Activated CD8-positive, alpha-beta memory T cell treated with anti-CD3 and anti-CD28 coated beads for 4 hours (primary cell): Measurements from ENCODE around the gene COPG1.
"Not testable (repeated sequence)": the region's sequence is repeated elsewhere in the genome, so short reads cannot be mapped to it uniquely, and the experiment has no call there.

ENCODE experiments used
- DNase-seq, 2 donors: peaks; one replicate each; pipeline ENCODE4 v3.0.0-alpha.2; 2020; ENCODE audit warnings: low read depth in 2 of 2

The COPG1 gene

GRCh38 chr3:129245141-129245540 lies 4.3 kb upstream of the COPG1 start:
- no peak for DNase-seq

GRCh38 chr3:129245641-129246306 lies 3.6 kb upstream of the COPG1 start:
- DNase-seq, result peak; percentile 32 to 50

GRCh38 chr3:129246636-129247035 lies 2.8 kb upstream of the COPG1 start:
- DNase-seq, result no peak

- DNase-seq, result no peak
These were observed 973 bp upstream of the COPG1 start for GRCh38 chr3:129248286-129248979.

GRCh38 chr3:129252748-129253147 lies 3.3 kb downstream of the COPG1 start:
- no peak for DNase-seq

- no peak for DNase-seq
These were observed 5.3 kb downstream of the COPG1 start for GRCh38 chr3:129254536-129255230.

GRCh38 chr3:129256270-129256669 lies 6.9 kb downstream of the COPG1 start:
- no peak for DNase-seq

GRCh38 chr3:129257609-129258008 lies 8.2 kb downstream of the COPG1 start:
- no peak for DNase-seq

GRCh38 chr3:129259612-129260477 lies 10.4 kb downstream of the COPG1 start:
- DNase-seq, result no peak

GRCh38 chr3:129260606-129261005 lies 11.2 kb downstream of the COPG1 start:
- DNase-seq, result no peak

GRCh38 chr3:129261894-129262293 lies 12.5 kb downstream of the COPG1 start:
- no peak for DNase-seq

GRCh38 chr3:129263161-129263910 lies 13.9 kb downstream of the COPG1 start:
- no peak for DNase-seq

- DNase-seq, result not testable (repeated sequence)
These were observed 15.6 kb downstream of the COPG1 start for GRCh38 chr3:129264994-129265393.

GRCh38 chr3:129266651-129267050 lies 17.2 kb downstream of the COPG1 start:
- DNase-seq, result no peak

GRCh38 chr3:129268396-129268795 lies 19.0 kb downstream of the COPG1 start:
- no peak for DNase-seq

GRCh38 chr3:129271674-129272073 lies 22.3 kb downstream of the COPG1 start:
- DNase-seq, result no peak

GRCh38 chr3:129276385-129276784 lies 27.0 kb downstream of the COPG1 start:
- no peak for DNase-seq

GRCh38 chr3:129277829-129278271 lies 28.4 kb downstream of the COPG1 start:
- DNase-seq, result no peak

GRCh38 chr3:129278439-129278965 lies 29.1 kb downstream of the COPG1 start, which contains the start of gene HMCES:
Gene HMCES, plus strand, starts transcription at chr3:129278870. Its CDS starts 863 bp downstream, at chr3:129279733.
- DNase-seq, result peak; percentile 82 to 90
